Aorta (tissue), 5 donors: Measurements from ENCODE around the gene TTC33. TPM values are rescaled to one million over a fixed set of nuclear protein-coding genes. Genes with fewer than 3 reads are reported as not detected.
"Not testable (repeated sequence)": the region's sequence is repeated elsewhere in the genome, so short reads cannot be mapped to it uniquely, and the experiment has no call there.

Experiments used
- ATAC-seq: fragments of 200-7000 bp; cut with Tn5 transposase; one replicate; pipeline ENCODE4 v1.9.1; 2022; ENCODE audit warnings: moderate library complexity; ENCODE audit not compliant: low FRiP score
- DNase-seq, 2 donors: peaks; one replicate each; pipeline ENCODE4 v3.0.0-alpha.2; 2020
- H3K27ac ChIP-seq, 2 donors: one replicate each; pipeline ENCODE4 v1.5.1; 2013; ENCODE audit warnings: low read length in 2 of 2, mild to moderate bottlenecking in 2 of 2, moderate library complexity in 2 of 2, control low read depth in 1 of 2, inconsistent platforms in 1 of 2, low read depth in 1 of 2
- H3K27me3 ChIP-seq, 2 donors: one replicate each; pipeline ENCODE4 v1.6.1; 2013; ENCODE audit warnings: control low read depth in 1 of 2, low read length in 1 of 2, mild to moderate bottlenecking in 1 of 2, moderate library complexity in 1 of 2; ENCODE audit not compliant: insufficient read depth in 2 of 2, control insufficient read depth in 1 of 2
- H3K36me3 ChIP-seq, 2 donors: one replicate each; pipeline ENCODE4 v1.6.1; 2013; ENCODE audit warnings: control low read depth in 1 of 2, low read length in 1 of 2, mild to moderate bottlenecking in 1 of 2; ENCODE audit not compliant: insufficient read depth in 2 of 2, control insufficient read depth in 1 of 2
- H3K4me1 ChIP-seq, 2 donors: one replicate each; pipeline ENCODE4 v1.6.1; 2013; ENCODE audit warnings: low read length in 2 of 2, control low read depth in 1 of 2, mild to moderate bottlenecking in 1 of 2, moderate library complexity in 1 of 2; ENCODE audit not compliant: insufficient read depth in 2 of 2, control insufficient read depth in 1 of 2
- H3K4me3 ChIP-seq, 2 donors: one replicate each; pipeline ENCODE4 v1.5.1; 2013; ENCODE audit warnings: low read length in 2 of 2, control low read depth in 1 of 2, mild to moderate bottlenecking in 1 of 2
- H3K9me3 ChIP-seq: one replicate; pipeline ENCODE4 v1.6.1; 2013; ENCODE audit warnings: mild to moderate bottlenecking, low read length; ENCODE audit not compliant: control insufficient read depth
- WGBS, 2 donors: extraction: QIAGEN DNeasy Blood & Tissue Kit; methylation state at CpG; one replicate each; pipeline ENCODE4 v1.1.7; 2013; 5-methylcytosine and 5-hydroxymethylcytosine counted together
- intact Hi-C, 2 donors: fragments of 100-400 bp; cut with DNase I; formaldehyde crosslinking; loops; one replicate each; pipeline versions ENCODE4 v1.14.2 to v1.15.0; 2022
- polyA plus RNA-seq, 2 donors: library from polyadenylated mRNA; stranded (reverse); fragments of 200-250 nt; gene quantifications; one replicate each; pipeline ENCODE4 v1.2.3, GENCODE V29; 2013
- total RNA-seq, 2 donors: library from RNA; stranded (reverse); fragmentation: NEBNext Ultra II Directional; extraction: Animal tissue kit (Norgen Biotek cat#: 25700); gene quantifications; one replicate each; pipeline ENCODE4 v1.2.1, GENCODE V29; 2021
- donor health status: healthy with polysubstance abuse.
- donor health status: Bipolar disorder and iron deficiency.
- donor health status: DM: no; HTN: no; CAD: no.
- donor health status: DM: no; HTN: no; CAD: no.
- donor health status: DM: yes; HTN: yes; CAD: no.

Gene TTC33
- total and polyA plus RNA-seq, 4 donors = 11.9 to 19.4 (median 15.8) TPM

GRCh38 chr5:40665635-40666298 is 90.0 kb downstream of the TTC33 start:
- H3K9me3 ChIP-seq = no peaks in the 10 kb centered on the region
- H3K27ac ChIP-seq = no peak overlapping the region
- WGBS, 2 donors = 67 to 81% methylated on average over 3 of the region's 3 CpGs
- ATAC-seq (no peak), DNase-seq (no peak)
- intact Hi-C loops = no loop called here
- H3K36me3 ChIP-seq = no peaks in the 10 kb centered on the region
- no peak overlapping the region for H3K4me3 ChIP-seq
- H3K27me3 ChIP-seq = no peaks in the 10 kb centered on the region
- no peaks in the 10 kb centered on the region for H3K4me1 ChIP-seq

DNA sequence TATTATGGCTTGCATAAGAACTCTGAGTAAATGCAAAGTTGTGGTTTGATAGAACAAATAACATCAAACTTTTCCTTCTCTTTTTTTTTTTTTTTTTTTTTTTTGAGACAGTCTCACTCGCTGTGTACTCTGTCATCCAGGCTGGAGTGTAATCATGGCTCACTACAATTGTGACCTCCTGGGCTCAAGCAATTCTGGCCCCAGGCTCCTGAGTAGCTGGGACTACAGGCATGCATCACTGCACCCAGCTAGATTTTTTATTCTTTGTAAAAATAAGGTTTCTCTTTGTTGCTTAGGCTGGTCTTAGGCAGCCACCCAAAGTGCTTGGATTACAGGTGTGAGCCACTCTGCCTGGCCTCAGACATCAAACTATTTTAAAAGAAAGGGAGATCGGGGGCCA is 95.0 kb downstream of the TTC33 start:
- Histone ChIP-seq H3K9me3 (no peaks in the 10 kb centered on the region), H3K27ac (no peak overlapping the region), H3K4me3 (no peak overlapping the region), H3K36me3 (no peaks in the 10 kb centered on the region), H3K27me3 (no peaks in the 10 kb centered on the region), H3K4me1 (no peaks in the 10 kb centered on the region)
- DNase-seq (no peak), ATAC-seq (no peak)
- intact Hi-C loops = no loop called here
- 76 to 77% methylated on average over 2 of the region's 2 CpGs for WGBS, 2 donors

DNA sequence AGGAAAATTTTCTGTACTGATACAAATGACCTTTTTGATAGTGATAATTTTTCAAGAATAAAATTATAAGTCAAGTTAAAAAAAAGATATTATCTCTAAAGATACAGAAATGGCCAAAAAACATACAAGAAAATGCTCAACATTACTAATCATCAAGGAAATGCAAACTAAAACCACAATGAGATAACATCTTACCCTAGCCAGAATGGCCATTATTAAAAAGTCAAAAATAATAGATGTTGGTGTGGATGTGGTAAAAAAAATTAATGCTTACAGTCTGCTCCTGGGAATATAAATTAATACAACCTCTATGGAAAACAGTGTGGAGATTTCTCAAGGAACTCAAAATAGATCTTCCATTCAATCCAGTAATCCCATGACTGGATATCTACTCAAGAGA is 99.0 kb downstream of the TTC33 start:
- ATAC-seq (no peak), DNase-seq (no peak)
- Histone ChIP-seq H3K4me1 (no peaks in the 10 kb centered on the region), H3K27me3 (no peaks in the 10 kb centered on the region), H3K4me3 (no peak overlapping the region), H3K9me3 (no peaks in the 10 kb centered on the region), H3K36me3 (no peaks in the 10 kb centered on the region), H3K27ac (no peak overlapping the region)
- intact Hi-C loops = no loop called here

DNA sequence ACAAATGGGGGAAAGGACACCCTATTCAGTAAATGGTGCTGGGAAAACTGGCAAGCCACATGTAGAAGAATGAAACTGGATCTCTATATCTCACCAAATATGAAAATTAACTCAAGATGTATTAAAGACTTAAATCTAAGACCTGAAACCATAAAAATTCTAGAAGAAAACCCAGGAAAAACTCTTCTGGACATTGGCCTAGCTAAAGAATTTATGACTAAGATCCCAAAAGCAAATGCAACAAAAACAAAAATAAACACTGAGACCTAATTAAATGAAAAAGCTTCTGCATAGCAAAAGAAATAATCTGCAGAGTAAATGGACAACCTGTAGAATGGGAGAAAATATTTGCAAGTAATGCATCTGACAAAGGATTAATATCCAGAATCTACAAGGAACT is 99.7 kb downstream of the TTC33 start:
- ATAC-seq, H3K27me3 ChIP-seq, H3K27ac ChIP-seq, H3K4me3 ChIP-seq, intact Hi-C loops, H3K9me3 ChIP-seq, DNase-seq, H3K4me1 ChIP-seq, H3K36me3 ChIP-seq: not testable (repeated sequence)

- Histone ChIP-seq H3K9me3 (no peaks in the 10 kb centered on the region), H3K27me3 (no peaks in the 10 kb centered on the region), H3K4me1 (no peaks in the 10 kb centered on the region), H3K27ac (no peak overlapping the region), H3K4me3 (no peak overlapping the region), H3K36me3 (no peaks in the 10 kb centered on the region)
- intact Hi-C loops = no loop called here
- ATAC-seq (no peak), DNase-seq (no peak)
- 45 to 49% methylated on average over 2 of the region's 2 CpGs for WGBS, 2 donors
Measured at GRCh38 chr5:40655138-40655537, 100.6 kb downstream of the TTC33 start.

GRCh38 chr5:40654377-40654991 is 101.3 kb downstream of the TTC33 start:
- DNase-seq (no peak), ATAC-seq (no peak)
- Histone ChIP-seq H3K27ac (no peak overlapping the region), H3K36me3 (no peaks in the 10 kb centered on the region), H3K9me3 (no peaks in the 10 kb centered on the region), H3K27me3 (no peaks in the 10 kb centered on the region), H3K4me1 (no peaks in the 10 kb centered on the region), H3K4me3 (no peak overlapping the region)
- intact Hi-C loops = no loop called here
- 77 to 79% methylated on average over 4 of the region's 4 CpGs for WGBS, 2 donors

DNA sequence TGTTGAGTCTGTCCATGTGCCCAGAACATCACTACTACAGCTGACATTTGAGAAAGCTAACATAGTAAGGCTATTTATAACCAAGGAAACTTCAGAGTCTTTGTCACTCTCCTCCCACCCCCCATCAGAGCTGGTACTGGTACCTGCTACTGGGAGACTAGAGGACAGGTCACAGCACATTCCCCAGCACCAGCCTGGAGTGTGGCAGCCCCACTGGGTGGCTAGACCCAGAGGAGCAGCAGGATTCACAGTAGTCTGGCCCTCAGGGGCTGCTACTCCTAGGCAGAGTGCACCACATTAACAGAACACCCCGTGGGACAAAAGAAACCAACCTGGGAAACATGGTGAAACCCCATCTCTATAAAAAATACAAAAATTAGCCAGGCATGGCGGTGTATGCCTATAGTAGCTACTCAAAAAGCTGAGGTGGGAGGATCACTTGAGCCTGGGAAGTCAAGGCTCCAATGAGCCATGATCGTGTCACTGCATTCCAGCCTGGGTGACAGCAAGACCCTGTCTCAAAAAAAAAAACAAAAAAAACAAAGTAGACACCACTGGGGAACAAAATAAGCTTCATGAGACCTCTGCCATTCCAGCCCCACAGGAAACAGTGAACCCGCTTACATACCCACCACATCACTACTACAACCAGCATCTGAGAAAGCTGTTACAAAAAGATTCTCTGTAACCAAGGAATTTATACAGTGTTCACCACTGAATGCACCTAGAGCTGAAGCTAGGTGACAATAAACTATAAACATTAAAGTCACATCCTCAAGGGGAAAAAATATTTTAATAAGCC is 102.3 kb downstream of the TTC33 start:
- no peak overlapping the region for H3K27ac ChIP-seq
- no peaks in the 10 kb centered on the region for H3K9me3 ChIP-seq
- DNase-seq (no peak), ATAC-seq (no peak)
- intact Hi-C loops = no loop called here
- H3K4me1 ChIP-seq = no peaks in the 10 kb centered on the region
- no peaks in the 10 kb centered on the region for H3K36me3 ChIP-seq
- no peaks in the 10 kb centered on the region for H3K27me3 ChIP-seq
- 82 to 88% methylated on average over 4 of the region's 4 CpGs for WGBS, 2 donors
- H3K4me3 ChIP-seq = no peak overlapping the region

DNA sequence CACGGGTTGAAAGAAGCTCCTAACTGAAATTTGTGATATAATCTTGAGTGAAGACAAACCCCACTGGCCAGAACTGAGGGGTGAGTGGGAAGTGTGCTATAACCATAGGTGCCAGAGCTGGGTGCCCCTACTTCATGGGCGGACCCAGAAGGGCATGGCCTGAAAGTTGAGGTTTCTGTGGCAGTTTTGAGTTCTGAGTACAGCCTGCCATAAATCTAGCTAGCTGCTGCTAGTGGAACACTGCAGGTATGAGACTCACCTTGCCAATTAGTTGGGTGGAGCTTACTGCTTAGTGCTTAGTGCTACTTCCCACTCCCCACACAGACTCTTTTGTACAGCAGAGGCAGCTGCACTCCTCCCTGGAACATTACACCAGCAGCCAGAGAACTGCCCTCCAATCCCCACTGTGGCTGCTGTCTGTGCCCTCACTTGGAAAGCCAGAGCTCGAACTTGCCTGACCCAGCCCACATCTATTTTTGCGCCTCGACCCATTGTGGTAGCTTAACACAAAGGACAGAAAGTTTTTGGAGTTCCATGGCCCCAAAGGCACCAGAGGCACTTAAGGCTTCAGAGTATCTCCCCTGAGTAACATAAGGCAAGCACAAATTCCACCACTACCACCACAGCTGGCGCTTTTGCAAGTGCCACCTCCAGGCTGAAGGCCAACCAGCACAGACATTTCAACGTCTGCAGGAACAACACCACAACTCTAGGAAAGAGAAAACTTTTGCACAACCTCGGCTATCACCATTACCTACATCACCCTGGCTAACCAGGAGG is 103.1 kb downstream of the TTC33 start:
- DNase-seq (no peak), ATAC-seq (no peak)
- no peak overlapping the region for H3K4me3 ChIP-seq
- WGBS, 2 donors = 66 to 74% methylated on average over 8 of the region's 8 CpGs
- H3K27ac ChIP-seq = no peak overlapping the region
- H3K4me1 ChIP-seq = no peaks in the 10 kb centered on the region
- no peaks in the 10 kb centered on the region for H3K36me3 ChIP-seq
- H3K9me3 ChIP-seq = no peaks in the 10 kb centered on the region
- intact Hi-C loops = no loop called here
- no peaks in the 10 kb centered on the region for H3K27me3 ChIP-seq
